Astrocyte (in vitro differentiated cells and primary cell): ENCODE measurements around the gene COL16A1. TPM values are rescaled to one million over a fixed set of nuclear protein-coding genes. Genes with fewer than 3 reads are reported as not detected.
A peak's percentile ranks its signal among the peaks of the same experiment; 100 is the strongest.

ENCODE experiments used
- DNase-seq: peaks from one replicate; pipeline ENCODE4 v3.0.0-alpha.2; 2010; ENCODE audit warnings: low read depth
- FAIRE-seq: peaks from 2 replicates; lab custom pipeline; 2011; peaks lifted over from hg19 to GRCh38; lab: Jason Lieb, UNC
- H2AFZ ChIP-seq: 2 replicates; pipeline ENCODE4 v1.6.0; 2012; ENCODE audit warnings: low read depth, low read length, inconsistent platforms
- H3K27ac ChIP-seq: 2 replicates; pipeline ENCODE4 v1.5.1; 2011; ENCODE audit warnings: low read depth, low read length, inconsistent platforms
- H3K27me3 ChIP-seq: 2 replicates; pipeline ENCODE4 v1.6.0; 2011; ENCODE audit warnings: low read length, inconsistent platforms; ENCODE audit not compliant: insufficient read depth
- H3K36me3 ChIP-seq: 2 replicates; pipeline ENCODE4 v1.5.1; 2011; ENCODE audit warnings: low read length, inconsistent platforms; ENCODE audit not compliant: insufficient read depth
- H3K4me1 ChIP-seq: 2 replicates; pipeline ENCODE4 v1.5.1; 2011; ENCODE audit warnings: low read length, inconsistent platforms; ENCODE audit not compliant: insufficient read depth
- H3K4me2 ChIP-seq: 2 replicates; pipeline ENCODE4 v1.6.0; 2012; ENCODE audit warnings: low read length, inconsistent platforms
- H3K4me3 ChIP-seq: 2 replicates; pipeline ENCODE4 v1.5.1; 2011; ENCODE audit warnings: low read depth, mild to moderate bottlenecking, low read length, inconsistent platforms; ENCODE audit not compliant: insufficient read depth
- H3K79me2 ChIP-seq: 2 replicates; pipeline ENCODE4 v1.6.0; 2012; ENCODE audit warnings: mild to moderate bottlenecking, low read length, inconsistent platforms; ENCODE audit not compliant: insufficient read depth
- H3K9ac ChIP-seq: 2 replicates; pipeline ENCODE4 v1.6.0; 2012; ENCODE audit warnings: mild to moderate bottlenecking, low read length, inconsistent platforms
- H3K9me3 ChIP-seq: 2 replicates; pipeline ENCODE4 v1.5.1; 2012; ENCODE audit warnings: low read depth, mild to moderate bottlenecking, low read length, inconsistent platforms; ENCODE audit not compliant: insufficient read depth
- H4K20me1 ChIP-seq: 2 replicates; pipeline ENCODE4 v1.6.0; 2012; ENCODE audit warnings: low read length, inconsistent platforms; ENCODE audit not compliant: insufficient read depth
- H3K27ac Mint-ChIP-seq: one replicate; pipeline ENCODE4 v1.8.0; 2021; ENCODE audit warnings: mild to moderate bottlenecking, mixed read lengths; ENCODE audit not compliant: unreplicated experiment
- H3K27me3 Mint-ChIP-seq: one replicate; pipeline ENCODE4 v1.8.0; 2021; ENCODE audit warnings: low read depth, mixed read lengths; ENCODE audit not compliant: unreplicated experiment
- H3K36me3 Mint-ChIP-seq: one replicate; pipeline ENCODE4 v1.8.0; 2021; ENCODE audit warnings: low read depth, mixed read lengths; ENCODE audit not compliant: unreplicated experiment
- H3K4me1 Mint-ChIP-seq: one replicate; pipeline ENCODE4 v1.8.0; 2021; ENCODE audit warnings: low read depth, mixed read lengths; ENCODE audit not compliant: unreplicated experiment
- H3K4me3 Mint-ChIP-seq: one replicate; pipeline ENCODE4 v1.8.0; 2021; ENCODE audit warnings: mild to moderate bottlenecking, moderate library complexity, mixed read lengths; ENCODE audit not compliant: unreplicated experiment
- H3K9me3 Mint-ChIP-seq: one replicate; pipeline ENCODE4 v1.8.0; 2021; ENCODE audit warnings: mild to moderate bottlenecking, mixed read lengths; ENCODE audit not compliant: unreplicated experiment
- EZH2 ChIP-seq: IDR thresholded peaks from 2 replicates; pipeline ENCODE4 v1.6.1; 2012; ENCODE audit warnings: mild to moderate bottlenecking, low read length, inconsistent platforms; ENCODE audit not compliant: insufficient read depth
- total RNA-seq: library from RNA; stranded (reverse); gene quantifications from 2 replicates; pipeline ENCODE4 v1.2.1, GENCODE V29; 2021
- TF ChIP-seq, protein P1 (sequence below): IDR thresholded peaks from 2 replicates; pipeline ENCODE4 v1.5.1; 2011; ENCODE audit warnings: low read depth, mild to moderate bottlenecking, inconsistent platforms, low read length, moderate library complexity; ENCODE audit not compliant: insufficient read depth

COL16A1 gene
- total RNA-seq, 1 donor from 2014 or later: 42.9 TPM

DNA sequence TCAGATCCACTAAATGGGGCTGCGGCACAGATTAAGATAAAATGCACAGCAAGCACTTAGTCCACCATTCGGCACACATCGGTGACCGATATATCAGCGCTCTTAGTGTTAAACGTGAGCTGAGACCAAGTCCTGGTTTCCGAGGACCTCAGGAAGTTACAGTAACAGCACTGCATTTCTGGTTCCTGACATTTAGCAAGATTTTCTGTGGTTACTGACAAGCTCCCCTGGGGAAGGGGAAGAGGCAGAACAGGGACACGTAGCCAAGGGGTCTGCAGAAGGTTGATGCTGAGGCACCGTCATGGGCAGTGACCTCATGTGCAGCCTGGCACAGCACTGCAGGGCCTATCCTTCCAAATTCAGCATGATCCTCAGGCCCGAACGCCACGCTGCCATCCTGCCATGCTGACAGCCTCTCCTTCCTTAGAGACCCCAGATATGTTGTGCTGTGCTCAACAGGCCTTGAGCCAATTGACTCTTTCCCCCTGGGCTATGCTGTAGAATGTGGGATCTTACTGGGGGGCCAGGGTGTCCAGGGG lies 45.8 kb downstream of the COL16A1 start:
- Mint-ChIP-seq H3K36me3 (peaks cover 22% of the 10 kb centered on the region), H3K4me3 (no peak overlapping the region)

DNA sequence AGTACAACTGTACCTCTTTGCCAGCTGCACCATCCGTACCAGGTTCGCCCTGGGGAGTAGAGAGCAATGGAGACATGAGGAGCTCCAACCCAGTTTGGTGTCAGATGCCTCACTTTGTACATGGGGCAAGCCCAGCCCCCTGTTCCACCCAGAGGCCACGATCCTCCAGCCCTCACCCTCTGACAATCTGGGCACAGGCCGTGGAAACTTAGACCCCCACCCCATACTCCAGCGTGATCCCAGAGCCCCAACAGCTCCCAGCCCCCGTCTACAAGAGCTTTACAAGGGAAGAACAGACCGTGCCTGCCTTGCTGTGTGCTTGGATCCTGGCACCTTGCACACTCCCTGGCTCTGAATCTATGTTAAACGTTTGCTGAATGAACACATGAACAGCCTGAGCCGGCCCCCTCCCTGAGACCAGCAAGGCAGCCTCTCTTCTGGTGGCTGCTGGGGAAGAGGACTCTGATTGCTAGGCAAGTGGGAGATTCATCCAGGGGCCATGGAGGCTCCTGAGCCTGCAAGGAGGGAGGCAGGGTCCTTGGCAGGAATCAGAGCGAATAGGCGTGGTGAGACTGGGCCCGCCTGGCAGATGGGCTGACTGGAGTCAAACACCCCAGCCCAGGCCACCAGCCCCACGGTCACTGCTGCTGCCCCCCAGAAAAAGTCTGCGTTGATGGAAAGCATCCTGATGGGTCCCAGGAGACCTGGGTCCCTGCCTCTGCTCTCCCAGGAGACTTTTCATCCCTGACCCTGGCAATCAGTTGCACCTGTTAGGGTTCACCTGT lies 46.6 kb downstream of the COL16A1 start:
- Mint-ChIP-seq H3K36me3 (peaks cover 27% of the 10 kb centered on the region), H3K27me3 (peaks cover 13% of the 10 kb centered on the region), H3K9me3 (peaks cover 2% of the 10 kb centered on the region), H3K4me3 (no peak overlapping the region), H3K27ac (no peak overlapping the region), H3K4me1 (peaks cover 10% of the 10 kb centered on the region)
- Histone ChIP-seq H4K20me1 (no peaks in the 10 kb centered on the region), H3K79me2 (no peaks in the 10 kb centered on the region), H3K9me3 (no peaks in the 10 kb centered on the region), H3K4me2 (no peak overlapping the region), H3K27ac (no peak overlapping the region), H2AFZ (no peak overlapping the region), H3K4me3 (no peak overlapping the region), H3K4me1 (peaks cover 8% of the 10 kb centered on the region), H3K9ac (no peak overlapping the region), H3K36me3 (peaks cover 6% of the 10 kb centered on the region), H3K27me3 (no peaks in the 10 kb centered on the region)
- DNase-seq (no peak), FAIRE-seq (no peak)
- TF ChIP-seq EZH2: no peak
- TF ChIP-seq, protein P1, sequence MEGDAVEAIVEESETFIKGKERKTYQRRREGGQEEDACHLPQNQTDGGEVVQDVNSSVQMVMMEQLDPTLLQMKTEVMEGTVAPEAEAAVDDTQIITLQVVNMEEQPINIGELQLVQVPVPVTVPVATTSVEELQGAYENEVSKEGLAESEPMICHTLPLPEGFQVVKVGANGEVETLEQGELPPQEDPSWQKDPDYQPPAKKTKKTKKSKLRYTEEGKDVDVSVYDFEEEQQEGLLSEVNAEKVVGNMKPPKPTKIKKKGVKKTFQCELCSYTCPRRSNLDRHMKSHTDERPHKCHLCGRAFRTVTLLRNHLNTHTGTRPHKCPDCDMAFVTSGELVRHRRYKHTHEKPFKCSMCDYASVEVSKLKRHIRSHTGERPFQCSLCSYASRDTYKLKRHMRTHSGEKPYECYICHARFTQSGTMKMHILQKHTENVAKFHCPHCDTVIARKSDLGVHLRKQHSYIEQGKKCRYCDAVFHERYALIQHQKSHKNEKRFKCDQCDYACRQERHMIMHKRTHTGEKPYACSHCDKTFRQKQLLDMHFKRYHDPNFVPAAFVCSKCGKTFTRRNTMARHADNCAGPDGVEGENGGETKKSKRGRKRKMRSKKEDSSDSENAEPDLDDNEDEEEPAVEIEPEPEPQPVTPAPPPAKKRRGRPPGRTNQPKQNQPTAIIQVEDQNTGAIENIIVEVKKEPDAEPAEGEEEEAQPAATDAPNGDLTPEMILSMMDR: no peak

More for the DNA sequence above, 45.8 kb downstream of the COL16A1 start:
- H3K27me3 ChIP-seq: no peaks in the 10 kb centered on the region
- TF ChIP-seq, protein P1: no peak
- TF ChIP-seq EZH2: no peak
- Mint-ChIP-seq H3K4me1 (peaks cover 10% of the 10 kb centered on the region), H3K27me3 (peaks cover 13% of the 10 kb centered on the region), H3K27ac (no peak overlapping the region), H3K9me3 (peaks cover 2% of the 10 kb centered on the region)
- DNase-seq (no peak), FAIRE-seq (no peak)
- no peaks in the 10 kb centered on the region for H3K9me3 ChIP-seq
- H3K4me2 ChIP-seq: no peak overlapping the region
- H3K27ac ChIP-seq: no peak overlapping the region
- H3K9ac ChIP-seq: no peak overlapping the region
- H2AFZ ChIP-seq: no peak overlapping the region
- no peak overlapping the region for H3K4me3 ChIP-seq
- peaks cover 2% of the 10 kb centered on the region for H3K36me3 ChIP-seq
- H3K79me2 ChIP-seq: no peaks in the 10 kb centered on the region
- H3K4me1 ChIP-seq: peaks cover 8% of the 10 kb centered on the region
- peaks cover 2% of the 10 kb centered on the region for H4K20me1 ChIP-seq

DNA sequence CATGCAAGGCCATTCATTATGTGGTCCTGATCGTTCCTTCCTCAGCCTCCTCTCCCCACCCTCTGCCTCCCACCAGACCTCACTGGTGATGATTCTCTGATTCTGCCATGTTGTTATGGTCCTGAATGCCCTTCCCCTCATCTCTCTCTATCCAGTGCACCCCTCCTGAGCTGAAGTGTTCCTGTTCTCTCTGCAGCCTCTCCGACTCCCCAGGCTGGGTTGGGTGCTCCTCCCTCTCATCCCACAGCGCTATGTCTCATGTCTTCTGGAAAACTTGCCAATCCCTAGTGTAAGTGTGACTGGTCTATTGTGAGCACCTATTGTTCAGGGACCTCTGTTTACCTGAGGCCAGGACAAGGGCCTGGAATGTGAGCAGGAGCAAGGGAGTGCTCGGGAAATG lies 48.1 kb downstream of the COL16A1 start:
- no peak overlapping the region for H3K4me3 Mint-ChIP-seq
- H3K27ac ChIP-seq: no peak overlapping the region
- H3K9me3 ChIP-seq: no peaks in the 10 kb centered on the region
- no peak overlapping the region for H3K4me2 ChIP-seq
- peak overlapping the region; percentile 78 for H3K27ac Mint-ChIP-seq
- no peak overlapping the region for H3K9ac ChIP-seq
- FAIRE-seq (peak; percentile 43), DNase-seq (no peak)
- H3K4me1 ChIP-seq: peaks cover 8% of the 10 kb centered on the region
- H3K36me3 Mint-ChIP-seq: peaks cover 27% of the 10 kb centered on the region
- peaks cover 2% of the 10 kb centered on the region for H3K9me3 Mint-ChIP-seq
- no peaks in the 10 kb centered on the region for H3K79me2 ChIP-seq
- H3K36me3 ChIP-seq: peaks cover 6% of the 10 kb centered on the region
- peaks cover 10% of the 10 kb centered on the region for H3K4me1 Mint-ChIP-seq
- H3K27me3 ChIP-seq: no peaks in the 10 kb centered on the region
- no peak overlapping the region for H2AFZ ChIP-seq
- peaks cover 15% of the 10 kb centered on the region for H3K27me3 Mint-ChIP-seq
- TF ChIP-seq, protein P1: no peak
- TF ChIP-seq EZH2: no peak
- H3K4me3 ChIP-seq: no peak overlapping the region
- H4K20me1 ChIP-seq: no peaks in the 10 kb centered on the region
